HTERT RPE-1 (cell line): ENCODE results near the gene TPO.
"Not testable (repeated sequence)": the region's sequence is repeated elsewhere in the genome, so short reads cannot be mapped to it uniquely, and the experiment has no call there.

Experiments used
- in situ Hi-C: fragments of 300-500 bp; cut with MboI; formaldehyde crosslinking; loops from 4 replicates; pipeline ENCODE4 v1.14.3; 2020; ENCODE audit warnings: low sequenced_read_pairs

Gene TPO

GRCh38 chr2:1413156-1413710 is at the start of gene TPO:
TSS of gene TPO (plus strand) at chr2:1413463. CDS start at chr2:1414409, 946 bp downstream.
- in situ Hi-C loops, result no loop called here

GRCh38 chr2:1366546-1367134 is 46.6 kb upstream of the TPO start:
- in situ Hi-C loops, result no loop called here

- in situ Hi-C loops, result no loop called here
Observed at GRCh38 chr2:1367601-1368000, 45.7 kb upstream of the TPO start.

GRCh38 chr2:1369905-1370304 is 43.4 kb upstream of the TPO start:
- in situ Hi-C loops, result no loop called here

GRCh38 chr2:1370461-1370860 is 42.8 kb upstream of the TPO start:
- in situ Hi-C loops, result no loop called here

GRCh38 chr2:1371082-1371481 is 42.2 kb upstream of the TPO start:
- in situ Hi-C loops, result no loop called here

- in situ Hi-C loops, result no loop called here
Observed at GRCh38 chr2:1373830-1374229, 39.4 kb upstream of the TPO start.

- in situ Hi-C loops, result no loop called here
Observed at GRCh38 chr2:1374287-1374686, 39.0 kb upstream of the TPO start.

- in situ Hi-C loops, result no loop called here
Observed at GRCh38 chr2:1375794-1376193, 37.5 kb upstream of the TPO start.

- in situ Hi-C loops, result no loop called here
Observed at GRCh38 chr2:1377473-1377872, 35.8 kb upstream of the TPO start.

- in situ Hi-C loops, result no loop called here
Observed at GRCh38 chr2:1378456-1379150, 34.7 kb upstream of the TPO start.

- in situ Hi-C loops, result no loop called here
Observed at GRCh38 chr2:1381644-1382043, 31.6 kb upstream of the TPO start.

GRCh38 chr2:1387954-1388725 is 25.1 kb upstream of the TPO start:
- in situ Hi-C loops, result not testable (repeated sequence)

- in situ Hi-C loops, result not testable (repeated sequence)
Observed at GRCh38 chr2:1390118-1390517, 23.1 kb upstream of the TPO start.

GRCh38 chr2:1393321-1393720 is 19.9 kb upstream of the TPO start:
- in situ Hi-C loops, result no loop called here

GRCh38 chr2:1394709-1395408 is 18.4 kb upstream of the TPO start:
- in situ Hi-C loops, result no loop called here

GRCh38 chr2:1397350-1397749 is 15.9 kb upstream of the TPO start:
- in situ Hi-C loops, result no loop called here

GRCh38 chr2:1398191-1398590 is 15.1 kb upstream of the TPO start:
- in situ Hi-C loops, result no loop called here

GRCh38 chr2:1400943-1401735 is 12.1 kb upstream of the TPO start:
- in situ Hi-C loops, result no loop called here

GRCh38 chr2:1402064-1402463 is 11.2 kb upstream of the TPO start:
- in situ Hi-C loops, result no loop called here
